Neural cell (in vitro differentiated cells): ENCODE results near the gene CHDH.

Experiments
- CTCF ChIP-seq: fragments of 450-650 bp; IDR thresholded peaks from 2 replicates; pipeline ENCODE4 v1.5.1; 2014; ENCODE audit warnings: antibody characterized with exemption, mild to moderate bottlenecking, moderate library complexity; ENCODE audit not compliant: poor library complexity, severe bottlenecking
- POLR2AphosphoS5 ChIP-seq: IDR thresholded peaks from 2 replicates; pipeline ENCODE4 v1.6.1; 2012

- TF ChIP-seq POLR2AphosphoS5 (no peak), CTCF (no peak)
Measured at GRCh38 chr3:53846851-53847155, 584 bp upstream of the CHDH start.
